ENCODE data around the gene ACTL10. TPM values are rescaled to one million over a fixed set of nuclear protein-coding genes. Genes with fewer than 3 reads are reported as not detected.

ACTL10 gene
- total RNA-seq, 1 experiment from 2014 or later, result 0.46 TPM

DNA sequence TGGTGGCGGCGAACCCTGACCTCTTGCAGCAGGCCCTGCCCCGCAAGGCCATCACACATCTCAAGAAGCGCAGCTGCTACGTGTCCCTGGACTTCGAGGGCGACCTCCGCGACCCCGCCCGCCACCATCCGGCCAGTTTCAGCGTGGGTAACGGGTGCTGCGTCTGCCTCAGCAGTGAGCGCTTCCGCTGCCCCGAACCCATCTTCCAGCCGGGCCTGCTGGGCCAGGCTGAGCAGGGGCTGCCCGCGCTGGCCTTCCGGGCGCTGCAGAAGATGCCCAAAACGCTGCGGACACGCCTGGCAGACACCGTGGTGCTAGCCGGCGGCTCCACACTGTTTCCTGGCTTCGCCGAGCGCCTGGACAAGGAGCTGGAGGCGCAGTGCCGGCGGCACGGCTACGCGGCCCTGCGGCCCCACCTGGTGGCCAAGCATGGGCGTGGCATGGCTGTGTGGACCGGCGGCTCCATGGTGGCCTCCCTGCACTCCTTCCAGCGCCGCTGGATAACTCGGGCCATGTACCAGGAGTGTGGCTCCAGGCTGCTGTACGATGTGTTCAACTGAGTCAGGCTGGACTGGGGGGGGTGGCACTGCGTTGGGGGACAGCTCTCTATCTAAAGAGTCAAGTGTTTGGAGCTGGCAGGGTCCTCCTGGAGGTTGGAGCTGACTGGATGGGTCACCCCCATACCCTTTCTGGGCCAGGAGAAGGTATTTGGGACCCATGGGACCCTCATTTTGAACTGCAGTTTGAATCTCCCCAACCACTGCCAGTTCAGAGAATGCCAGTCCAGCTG lies 1.1 kb downstream of the ACTL10 start:
- Histone ChIP-seq H4K8ac (replicated peaks; ENCODE audit: insufficient read length, low read depth, low read length) (no peak overlapping the region), H3K4me2 (ENCODE audit: insufficient read depth, insufficient read length, low read length) (peak overlapping the region; percentile 36), H3K4ac (ENCODE audit: low read depth, low read length) (no peak overlapping the region), H3K9me3 (ENCODE audit: control insufficient read depth, low read depth, low read length) (no peaks in the 10 kb centered on the region), H4K20me1 (ENCODE audit: control insufficient read depth, insufficient read depth, insufficient read length) (no peaks in the 10 kb centered on the region), H3K56ac (ENCODE audit: insufficient read length, low read depth, low read length) (no peak overlapping the region), H2AK5ac (ENCODE audit: insufficient read length, low read length) (no peak overlapping the region), H3K27ac (ENCODE audit: insufficient read length, low read depth, low read length) (no peak overlapping the region), H3K9ac (ENCODE audit: extremely low read depth, insufficient read length, low read length) (no peak overlapping the region), H2BK15ac (ENCODE audit: low read depth, low read length) (no peak overlapping the region), H4K91ac (ENCODE audit: insufficient read length, low read depth, low read length) (no peak overlapping the region), H3K4me1 (ENCODE audit: insufficient read depth, low read length) (no peaks in the 10 kb centered on the region; the same call in 1 of the 2 replicates), H2AFZ (ENCODE audit: low read length) (no peak overlapping the region), H2BK5ac (ENCODE audit: insufficient read length, low read length) (no peak overlapping the region), H3K79me2 (ENCODE audit: insufficient read depth, low read length) (no peaks in the 10 kb centered on the region), H4K5ac (ENCODE audit: insufficient read length, low read depth, low read length) (no peak overlapping the region), H3K14ac (ENCODE audit: insufficient read depth, low read length) (no peak overlapping the region; the same call in 1 of the 2 replicates), H3K23ac (ENCODE audit: insufficient read length, low read depth, low read length) (no peak overlapping the region), H3K23me2 (ENCODE audit: insufficient read length, low read depth, low read length, poor library complexity, severe bottlenecking) (peaks cover 19% of the 10 kb centered on the region), H3K27me3 (ENCODE audit: insufficient read depth, low read length) (no peaks in the 10 kb centered on the region), H2BK20ac (ENCODE audit: low read depth, low read length, poor library complexity, severe bottlenecking) (no peak overlapping the region), H3T11ph (ENCODE audit: low read length) (no peak overlapping the region), H3K18ac (ENCODE audit: insufficient read length, low read depth, low read length) (no peak overlapping the region), H2BK120ac (ENCODE audit: low read depth, low read length, poor library complexity, severe bottlenecking) (no peak overlapping the region), H2BK12ac (ENCODE audit: insufficient read length, low read depth, low read length) (no peak overlapping the region), H3K79me1 (ENCODE audit: insufficient read depth, low read depth, low read length, poor library complexity, severe bottlenecking) (no peaks in the 10 kb centered on the region)
- DNase-seq, result peak; percentile 89
- Mint-ChIP-seq H3K36me3 (ENCODE audit: insufficient read depth in 1 of 3, low read depth in 3 of 3) (peaks cover 24 to 53% (median 39%) of the 10 kb centered on the region in 3 experiments), H3K9me3 (no peaks in the 10 kb centered on the region; a peak in 1 of 5 replicates), H3K4me3 (peak overlapping the region; percentile 44 to 46; a peak in 3 of 5 replicates), H3K27me3 (ENCODE audit: low read depth) (peaks cover 4% of the 10 kb centered on the region), H3K4me1 (peaks cover 34 to 35% of the 10 kb centered on the region in 2 experiments), H3K27ac (no peak overlapping the region)
- TF ChIP-seq, protein P1, sequence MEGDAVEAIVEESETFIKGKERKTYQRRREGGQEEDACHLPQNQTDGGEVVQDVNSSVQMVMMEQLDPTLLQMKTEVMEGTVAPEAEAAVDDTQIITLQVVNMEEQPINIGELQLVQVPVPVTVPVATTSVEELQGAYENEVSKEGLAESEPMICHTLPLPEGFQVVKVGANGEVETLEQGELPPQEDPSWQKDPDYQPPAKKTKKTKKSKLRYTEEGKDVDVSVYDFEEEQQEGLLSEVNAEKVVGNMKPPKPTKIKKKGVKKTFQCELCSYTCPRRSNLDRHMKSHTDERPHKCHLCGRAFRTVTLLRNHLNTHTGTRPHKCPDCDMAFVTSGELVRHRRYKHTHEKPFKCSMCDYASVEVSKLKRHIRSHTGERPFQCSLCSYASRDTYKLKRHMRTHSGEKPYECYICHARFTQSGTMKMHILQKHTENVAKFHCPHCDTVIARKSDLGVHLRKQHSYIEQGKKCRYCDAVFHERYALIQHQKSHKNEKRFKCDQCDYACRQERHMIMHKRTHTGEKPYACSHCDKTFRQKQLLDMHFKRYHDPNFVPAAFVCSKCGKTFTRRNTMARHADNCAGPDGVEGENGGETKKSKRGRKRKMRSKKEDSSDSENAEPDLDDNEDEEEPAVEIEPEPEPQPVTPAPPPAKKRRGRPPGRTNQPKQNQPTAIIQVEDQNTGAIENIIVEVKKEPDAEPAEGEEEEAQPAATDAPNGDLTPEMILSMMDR (conservative IDR thresholded peaks at IDR 0.05), result peak; percentile 95
- no CpG with 5 or more reads among the region's 47 CpGs for WGBS (ENCODE audit: extremely low coverage, insufficient read length, low lambda C conversion rate)

Data from H9 (cell line).